ENCODE results near the gene C19orf85.

Gene C19orf85

DNA sequence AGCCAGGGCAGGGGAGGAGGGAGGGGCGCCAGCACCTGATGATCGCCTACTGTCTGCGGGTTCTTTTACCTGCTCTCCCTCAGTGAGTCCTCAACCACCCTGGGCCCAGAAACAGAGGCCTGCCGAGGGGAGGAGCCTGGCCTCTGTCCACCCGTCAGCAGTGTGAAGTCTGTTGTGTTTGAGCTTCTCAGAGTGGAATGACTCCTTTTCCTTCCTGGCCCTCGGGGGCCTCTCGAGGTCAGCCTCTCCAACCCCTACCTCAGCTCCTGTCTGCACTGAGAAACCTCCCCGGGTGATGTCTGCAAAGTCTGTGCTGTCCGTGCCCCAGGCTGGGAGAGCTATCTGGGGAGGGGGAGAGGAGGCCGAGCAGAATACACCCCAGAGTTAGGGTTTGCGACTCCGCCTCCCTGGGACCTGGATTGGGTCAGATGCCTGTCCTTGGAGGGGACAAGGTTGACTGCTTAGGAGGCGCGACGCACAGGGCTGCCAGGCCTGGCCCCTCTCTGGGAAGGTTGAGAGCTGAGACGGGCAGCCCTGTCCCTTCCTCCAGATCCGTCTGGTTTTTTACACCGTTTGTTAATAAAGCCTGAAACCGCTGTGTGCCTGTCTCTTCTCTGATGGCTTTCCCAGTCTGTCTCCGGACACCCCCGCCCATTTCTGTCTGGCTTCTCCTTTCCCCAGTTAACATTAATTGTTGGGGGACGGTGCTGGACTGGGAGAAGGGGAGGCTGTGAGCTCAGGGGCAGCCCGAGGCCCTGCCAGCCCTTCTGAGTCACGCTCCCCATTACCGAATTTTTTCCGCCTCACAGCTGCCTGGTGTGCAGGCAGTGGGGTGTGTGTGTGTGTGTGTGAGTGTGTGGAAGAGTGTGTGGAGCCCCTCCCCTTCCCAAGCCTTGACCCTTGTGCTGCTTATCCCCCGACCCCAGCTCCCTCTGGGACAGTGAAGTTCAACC lies 22.7 kb upstream of the C19orf85 start (continued):
- TF ChIP-seq ZNF629 (tag by site-specific recombination; IDR thresholded peaks at IDR 0.05) (peak; percentile 55; the same call in 1 of the 2 replicates), OSR2 (tag by site-specific recombination; IDR thresholded peaks at IDR 0.05) (0 out of 2 replicates have a peak, but pooled peaks have one; percentile 9), GLI4 (tag by site-specific recombination; IDR thresholded peaks at IDR 0.05) (peak; percentile 52; the same call in 1 of the 2 replicates), ZNF600 (tag by site-specific recombination; IDR thresholded peaks at IDR 0.05) (peak; percentile 43; the same call in 1 of the 2 replicates), KLF7 (tag by site-specific recombination; IDR thresholded peaks at IDR 0.05; ENCODE audit: borderline replicate concordance) (0 out of 2 replicates have a peak, but pooled peaks have one; percentile 19), ZNF660 (tag by site-specific recombination; IDR thresholded peaks at IDR 0.05) (peak; percentile 81), TRIM28 (IDR thresholded peaks at IDR 0.05; ENCODE audit: borderline replicate concordance, low read length) (no peak), ZNF274 (IDR thresholded peaks at IDR 0.05; ENCODE audit: low read length) (no peak), ZNF274 (tag by site-specific recombination; IDR thresholded peaks at IDR 0.05; ENCODE audit: borderline replicate concordance) (no peak), ZNF2 (tag by site-specific recombination; IDR thresholded peaks at IDR 0.05) (0 out of 2 replicates have a peak, but pooled peaks have one; percentile 5), ZBTB17 (tag by site-specific recombination; IDR thresholded peaks at IDR 0.05) (peak; percentile 56), ZNF366 (tag by site-specific recombination; conservative IDR thresholded peaks at IDR 0.05) (peak; percentile 51), ZNF548 (tag by site-specific recombination; IDR thresholded peaks at IDR 0.05) (0 out of 2 replicates have a peak, but pooled peaks have one; percentile 30), ZNF223 (tag by site-specific recombination; IDR thresholded peaks at IDR 0.05) (0 out of 2 replicates have a peak, but pooled peaks have one; percentile 54), ZEB2 (tag by site-specific recombination; IDR thresholded peaks at IDR 0.05) (peak; percentile 75), KLF9 (tag by site-specific recombination; IDR thresholded peaks at IDR 0.05; ENCODE audit: low read depth) (peak; percentile 86), GLIS1 (tag by site-specific recombination; IDR thresholded peaks at IDR 0.05) (peak; percentile 68), ZNF514 (tag by site-specific recombination; IDR thresholded peaks at IDR 0.05) (no peak), ZNF114 (tag by site-specific recombination; IDR thresholded peaks at IDR 0.05) (no peak), KLF16 (tag by site-specific recombination; IDR thresholded peaks at IDR 0.05) (peak; percentile 87), SP3 (tag by site-specific recombination; IDR thresholded peaks at IDR 0.05) (no peak), KLF8 (tag by site-specific recombination; IDR thresholded peaks at IDR 0.05) (peak; percentile 54; the same call in 1 of the 2 replicates), SCRT2 (tag by site-specific recombination; IDR thresholded peaks at IDR 0.05) (peak; percentile 75), ZNF341 (tag by site-specific recombination; IDR thresholded peaks at IDR 0.05; ENCODE audit: low read depth) (no peak)
- TF ChIP-seq, protein P1, sequence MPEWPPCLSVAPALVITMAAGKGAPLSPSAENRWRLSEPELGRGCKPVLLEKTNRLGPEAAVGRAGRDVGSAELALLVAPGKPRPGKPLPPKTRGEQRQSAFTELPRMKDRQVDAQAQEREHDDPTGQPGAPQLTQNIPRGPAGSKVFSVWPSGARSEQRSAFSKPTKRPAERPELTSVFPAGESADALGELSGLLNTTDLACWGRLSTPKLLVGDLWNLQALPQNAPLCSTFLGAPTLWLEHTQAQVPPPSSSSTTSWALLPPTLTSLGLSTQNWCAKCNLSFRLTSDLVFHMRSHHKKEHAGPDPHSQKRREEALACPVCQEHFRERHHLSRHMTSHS (tag by site-specific recombination; IDR thresholded peaks at IDR 0.05): no peak
- TF ChIP-seq, protein P2, sequence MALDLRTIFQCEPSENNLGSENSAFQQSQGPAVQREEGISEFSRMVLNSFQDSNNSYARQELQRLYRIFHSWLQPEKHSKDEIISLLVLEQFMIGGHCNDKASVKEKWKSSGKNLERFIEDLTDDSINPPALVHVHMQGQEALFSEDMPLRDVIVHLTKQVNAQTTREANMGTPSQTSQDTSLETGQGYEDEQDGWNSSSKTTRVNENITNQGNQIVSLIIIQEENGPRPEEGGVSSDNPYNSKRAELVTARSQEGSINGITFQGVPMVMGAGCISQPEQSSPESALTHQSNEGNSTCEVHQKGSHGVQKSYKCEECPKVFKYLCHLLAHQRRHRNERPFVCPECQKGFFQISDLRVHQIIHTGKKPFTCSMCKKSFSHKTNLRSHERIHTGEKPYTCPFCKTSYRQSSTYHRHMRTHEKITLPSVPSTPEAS (tag by site-specific recombination; IDR thresholded peaks at IDR 0.05): peak; percentile 81
- TF ChIP-seq, protein P3, sequence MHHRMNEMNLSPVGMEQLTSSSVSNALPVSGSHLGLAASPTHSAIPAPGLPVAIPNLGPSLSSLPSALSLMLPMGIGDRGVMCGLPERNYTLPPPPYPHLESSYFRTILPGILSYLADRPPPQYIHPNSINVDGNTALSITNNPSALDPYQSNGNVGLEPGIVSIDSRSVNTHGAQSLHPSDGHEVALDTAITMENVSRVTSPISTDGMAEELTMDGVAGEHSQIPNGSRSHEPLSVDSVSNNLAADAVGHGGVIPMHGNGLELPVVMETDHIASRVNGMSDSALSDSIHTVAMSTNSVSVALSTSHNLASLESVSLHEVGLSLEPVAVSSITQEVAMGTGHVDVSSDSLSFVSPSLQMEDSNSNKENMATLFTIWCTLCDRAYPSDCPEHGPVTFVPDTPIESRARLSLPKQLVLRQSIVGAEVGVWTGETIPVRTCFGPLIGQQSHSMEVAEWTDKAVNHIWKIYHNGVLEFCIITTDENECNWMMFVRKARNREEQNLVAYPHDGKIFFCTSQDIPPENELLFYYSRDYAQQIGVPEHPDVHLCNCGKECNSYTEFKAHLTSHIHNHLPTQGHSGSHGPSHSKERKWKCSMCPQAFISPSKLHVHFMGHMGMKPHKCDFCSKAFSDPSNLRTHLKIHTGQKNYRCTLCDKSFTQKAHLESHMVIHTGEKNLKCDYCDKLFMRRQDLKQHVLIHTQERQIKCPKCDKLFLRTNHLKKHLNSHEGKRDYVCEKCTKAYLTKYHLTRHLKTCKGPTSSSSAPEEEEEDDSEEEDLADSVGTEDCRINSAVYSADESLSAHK (tag by site-specific recombination; IDR thresholded peaks at IDR 0.05): peak; percentile 32; the same call in 1 of the 2 replicates
- TF ChIP-seq, protein P4, sequence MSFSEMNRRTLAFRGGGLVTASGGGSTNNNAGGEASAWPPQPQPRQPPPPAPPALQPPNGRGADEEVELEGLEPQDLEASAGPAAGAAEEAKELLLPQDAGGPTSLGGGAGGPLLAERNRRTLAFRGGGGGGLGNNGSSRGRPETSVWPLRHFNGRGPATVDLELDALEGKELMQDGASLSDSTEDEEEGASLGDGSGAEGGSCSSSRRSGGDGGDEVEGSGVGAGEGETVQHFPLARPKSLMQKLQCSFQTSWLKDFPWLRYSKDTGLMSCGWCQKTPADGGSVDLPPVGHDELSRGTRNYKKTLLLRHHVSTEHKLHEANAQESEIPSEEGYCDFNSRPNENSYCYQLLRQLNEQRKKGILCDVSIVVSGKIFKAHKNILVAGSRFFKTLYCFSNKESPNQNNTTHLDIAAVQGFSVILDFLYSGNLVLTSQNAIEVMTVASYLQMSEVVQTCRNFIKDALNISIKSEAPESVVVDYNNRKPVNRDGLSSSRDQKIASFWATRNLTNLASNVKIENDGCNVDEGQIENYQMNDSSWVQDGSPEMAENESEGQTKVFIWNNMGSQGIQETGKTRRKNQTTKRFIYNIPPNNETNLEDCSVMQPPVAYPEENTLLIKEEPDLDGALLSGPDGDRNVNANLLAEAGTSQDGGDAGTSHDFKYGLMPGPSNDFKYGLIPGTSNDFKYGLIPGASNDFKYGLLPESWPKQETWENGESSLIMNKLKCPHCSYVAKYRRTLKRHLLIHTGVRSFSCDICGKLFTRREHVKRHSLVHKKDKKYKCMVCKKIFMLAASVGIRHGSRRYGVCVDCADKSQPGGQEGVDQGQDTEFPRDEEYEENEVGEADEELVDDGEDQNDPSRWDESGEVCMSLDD (tag by site-specific recombination; IDR thresholded peaks at IDR 0.05): peak; percentile 76
- TF ChIP-seq, protein P5, sequence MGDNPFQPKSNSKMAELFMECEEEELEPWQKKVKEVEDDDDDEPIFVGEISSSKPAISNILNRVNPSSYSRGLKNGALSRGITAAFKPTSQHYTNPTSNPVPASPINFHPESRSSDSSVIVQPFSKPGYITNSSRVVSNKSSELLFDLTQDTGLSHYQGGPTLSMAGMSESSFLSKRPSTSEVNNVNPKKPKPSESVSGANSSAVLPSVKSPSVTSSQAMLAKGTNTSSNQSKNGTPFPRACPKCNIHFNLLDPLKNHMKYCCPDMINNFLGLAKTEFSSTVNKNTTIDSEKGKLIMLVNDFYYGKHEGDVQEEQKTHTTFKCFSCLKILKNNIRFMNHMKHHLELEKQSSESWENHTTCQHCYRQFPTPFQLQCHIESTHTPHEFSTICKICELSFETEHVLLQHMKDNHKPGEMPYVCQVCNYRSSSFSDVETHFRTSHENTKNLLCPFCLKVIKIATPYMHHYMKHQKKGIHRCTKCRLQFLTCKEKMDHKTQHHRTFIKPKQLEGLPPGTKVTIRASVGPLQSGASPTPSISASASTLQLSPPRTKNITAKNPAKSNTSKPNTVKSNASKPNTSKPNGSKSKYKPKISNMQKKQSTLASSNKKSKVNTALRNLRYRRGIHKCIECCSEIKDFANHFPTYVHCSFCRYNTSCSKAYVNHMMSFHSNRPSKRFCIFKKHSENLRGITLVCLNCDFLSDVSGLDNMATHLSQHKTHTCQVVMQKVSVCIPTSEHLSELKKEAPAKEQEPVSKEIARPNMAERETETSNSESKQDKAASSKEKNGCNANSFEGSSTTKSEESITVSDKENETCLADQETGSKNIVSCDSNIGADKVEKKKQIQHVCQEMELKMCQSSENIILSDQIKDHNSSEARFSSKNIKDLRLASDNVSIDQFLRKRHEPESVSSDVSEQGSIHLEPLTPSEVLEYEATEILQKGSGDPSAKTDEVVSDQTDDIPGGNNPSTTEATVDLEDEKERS (tag by site-specific recombination; IDR thresholded peaks at IDR 0.05): peak; percentile 30; the same call in 1 of the 2 replicates
